Sigmoid colon (tissue), 7 donors: ENCODE data around the gene ROR1. TPM values are rescaled to one million over a fixed set of nuclear protein-coding genes. Genes with fewer than 3 reads are reported as not detected.

Source experiments
- DNase-seq: peaks from one replicate; pipeline ENCODE4 v3.0.0-alpha.2; 2019
- H3K27ac ChIP-seq, 4 donors: fragments of 200-600 bp; sonication (generic); one replicate each; pipeline ENCODE4 v1.5.1; 2016 to 2019; ENCODE audit warnings: mild to moderate bottlenecking in 1 of 4
- H3K27me3 ChIP-seq, 3 donors: fragments of 200-600 bp; sonication (generic); one replicate each; pipeline ENCODE4 v1.5.1; 2019; ENCODE audit warnings: mild to moderate bottlenecking in 1 of 3
- H3K36me3 ChIP-seq, 4 donors: fragments of 200-600 bp; sonication (generic); one replicate each; pipeline ENCODE4 v1.5.1; 2016 to 2019
- H3K4me1 ChIP-seq, 4 donors: fragments of 200-600 bp; sonication (generic); one replicate each; pipeline ENCODE4 v1.5.1; 2017 to 2019
- H3K4me3 ChIP-seq, 4 donors: fragments of 200-600 bp; sonication (generic); one replicate each; pipeline ENCODE4 v1.5.1; 2017 to 2019; ENCODE audit warnings: mild to moderate bottlenecking in 2 of 4, moderate library complexity in 1 of 4
- H3K9me3 ChIP-seq, 4 donors: fragments of 200-600 bp in 3 of 4; sonication (generic) in 3 of 4; one replicate each; pipeline versions ENCODE4 v1.5.1 to v1.6.1; 2013 to 2019
- EP300 ChIP-seq, 4 donors: sonication (generic); formaldehyde crosslinking; IDR thresholded peaks; one replicate each; pipeline ENCODE4 v1.6.1; 2017; ENCODE audit warnings: antibody characterized with exemption in 4 of 4
- POLR2A ChIP-seq, 2 donors: fragments of 450-650 bp; IDR thresholded peaks; one replicate each; pipeline ENCODE4 v1.6.1; 2016; ENCODE audit warnings: antibody characterized with exemption in 2 of 2, mild to moderate bottlenecking in 2 of 2, moderate library complexity in 2 of 2
- POLR2AphosphoS5 ChIP-seq, 4 donors: sonication (generic); formaldehyde crosslinking; IDR thresholded peaks; one replicate each; pipeline ENCODE4 v1.6.1; 2017; ENCODE audit warnings: antibody characterized with exemption in 4 of 4
- WGBS, 2 donors: extraction: QIAGEN DNeasy Blood & Tissue Kit; methylation state at CpG; one replicate each; pipeline ENCODE4 v1.1.7; 2013; 5-methylcytosine and 5-hydroxymethylcytosine counted together
- intact Hi-C: fragments of 100-400 bp; cut with DNase I; formaldehyde crosslinking; loops from one replicate; pipeline ENCODE4 v1.15.1; 2023
- polyA plus RNA-seq, 3 donors: library from polyadenylated mRNA; stranded (reverse); fragments of 200-250 nt; gene quantifications; one replicate each; pipeline ENCODE4 v1.2.3, GENCODE V29; 2013
- total RNA-seq, 4 donors: library from RNA; depleted of rRNA; stranded (reverse); fragments of >200 nt; gene quantifications; one replicate each; pipeline ENCODE4 v1.1.0, GENCODE V29; 2016
- TF ChIP-seq, protein P1 (sequence below), 4 experiments: fragments of 450-650 bp in 3 of 4; fragments of 200-600 bp in 1 of 4; IDR thresholded peaks; one replicate each; pipeline ENCODE4 v1.5.1; 2016 to 2019; ENCODE audit warnings: antibody characterized with exemption in 4 of 4, mild to moderate bottlenecking in 3 of 4, moderate library complexity in 2 of 4
- donor health status: healthy with polysubstance abuse.
- donor health status: Bipolar disorder and iron deficiency.
- donor health status: healthy.

The ROR1 gene
- total and polyA plus RNA-seq, 7 donors, result under 0.01 to 37.1 (median 27.3) TPM

DNA sequence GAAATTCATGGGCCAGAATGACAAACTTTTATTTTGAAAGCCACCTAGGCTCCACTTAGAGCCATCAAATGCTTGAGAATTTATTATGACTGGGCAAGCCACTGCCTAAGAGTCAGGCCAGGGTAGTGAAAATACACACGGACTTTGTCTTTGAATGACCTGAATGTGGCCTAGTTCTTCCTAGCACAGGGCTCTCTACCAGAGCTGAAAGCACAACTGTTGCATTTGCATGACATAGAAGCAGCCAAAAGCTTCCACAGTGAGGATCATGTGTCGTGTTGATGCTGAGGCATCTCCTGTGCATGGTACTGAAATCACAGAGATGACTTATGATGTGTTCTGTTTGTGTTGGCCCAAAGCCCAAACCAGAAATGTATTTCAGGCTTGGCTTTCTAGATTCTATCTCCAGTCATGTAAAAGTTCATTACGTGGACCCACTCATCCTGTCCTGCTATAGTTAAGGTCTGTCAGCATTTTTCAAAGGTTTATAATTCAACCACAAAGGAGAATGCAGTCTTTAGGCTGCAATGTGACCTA, 265.6 kb downstream of the ROR1 start:
- intact Hi-C loops, result loop anchor here (10.0 kb wide), 1 partner anchor 265 kb away; the partner anchor contains the start of gene ROR1
- WGBS, 2 donors, result 52 to 55% methylated on average over 3 of the region's 3 CpGs
- Histone ChIP-seq H3K4me1 (peaks cover 0 to 56% (median 47%) of the 10 kb centered on the region in 4 donors), H3K9me3 (no peaks in the 10 kb centered on the region), H3K36me3 (no peaks in the 10 kb centered on the region), H3K4me3 (no peak overlapping the region), H3K27me3 (no peaks in the 10 kb centered on the region), H3K27ac (peak overlapping the region in 3 of 4 donors; percentile 44 to 63 (median 52))
- TF ChIP-seq POLR2AphosphoS5 (IDR thresholded peaks at IDR 0.05), result peak; percentile 24 to 72 (median 44)
- TF ChIP-seq POLR2A (IDR thresholded peaks at IDR 0.05), result no peak
- peak; percentile 77 for DNase-seq

DNA sequence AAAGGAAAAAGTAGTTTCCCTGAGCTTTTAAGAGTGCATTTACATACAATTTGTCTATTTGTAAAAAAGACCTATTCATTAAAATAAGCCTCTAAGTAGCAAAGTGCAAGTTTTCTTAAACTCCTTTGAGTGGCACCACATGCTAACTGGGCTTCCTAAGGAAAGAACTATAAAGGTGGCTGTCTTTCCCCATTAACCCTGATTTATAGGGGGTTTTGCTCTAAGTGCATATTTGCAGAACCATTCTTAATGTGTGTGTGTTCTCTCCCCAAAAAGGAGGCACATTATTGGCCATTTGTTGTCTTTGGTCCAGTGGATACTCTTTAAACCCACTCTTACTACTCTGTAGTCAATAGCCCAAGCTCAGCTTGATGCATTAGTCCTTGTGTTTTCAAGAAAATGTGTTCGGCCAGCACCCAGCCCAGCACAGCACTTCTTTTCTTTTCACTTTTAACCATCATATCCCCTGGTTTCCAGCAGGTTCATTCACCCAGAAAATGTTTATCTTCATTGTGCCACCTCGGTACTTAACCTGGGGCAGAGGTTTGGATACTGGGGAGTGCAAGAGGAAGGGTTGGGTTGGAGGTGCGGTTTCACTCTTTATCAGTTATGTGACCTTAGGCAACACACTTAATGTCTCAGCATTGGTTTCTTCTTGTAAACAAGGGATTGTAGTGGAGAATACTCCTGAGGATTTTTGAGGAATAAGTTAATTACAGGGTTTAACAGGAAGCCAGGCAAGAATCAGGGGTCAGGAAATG, 267.7 kb downstream of the ROR1 start:
- peak overlapping the region in 3 of 4 donors; percentile 27 to 71 (median 41) for H3K27ac ChIP-seq
- H3K4me3 ChIP-seq, result no peak overlapping the region
- H3K4me1 ChIP-seq, result peaks cover 0 to 56% (median 47%) of the 10 kb centered on the region in 4 donors
- TF ChIP-seq, protein P1, sequence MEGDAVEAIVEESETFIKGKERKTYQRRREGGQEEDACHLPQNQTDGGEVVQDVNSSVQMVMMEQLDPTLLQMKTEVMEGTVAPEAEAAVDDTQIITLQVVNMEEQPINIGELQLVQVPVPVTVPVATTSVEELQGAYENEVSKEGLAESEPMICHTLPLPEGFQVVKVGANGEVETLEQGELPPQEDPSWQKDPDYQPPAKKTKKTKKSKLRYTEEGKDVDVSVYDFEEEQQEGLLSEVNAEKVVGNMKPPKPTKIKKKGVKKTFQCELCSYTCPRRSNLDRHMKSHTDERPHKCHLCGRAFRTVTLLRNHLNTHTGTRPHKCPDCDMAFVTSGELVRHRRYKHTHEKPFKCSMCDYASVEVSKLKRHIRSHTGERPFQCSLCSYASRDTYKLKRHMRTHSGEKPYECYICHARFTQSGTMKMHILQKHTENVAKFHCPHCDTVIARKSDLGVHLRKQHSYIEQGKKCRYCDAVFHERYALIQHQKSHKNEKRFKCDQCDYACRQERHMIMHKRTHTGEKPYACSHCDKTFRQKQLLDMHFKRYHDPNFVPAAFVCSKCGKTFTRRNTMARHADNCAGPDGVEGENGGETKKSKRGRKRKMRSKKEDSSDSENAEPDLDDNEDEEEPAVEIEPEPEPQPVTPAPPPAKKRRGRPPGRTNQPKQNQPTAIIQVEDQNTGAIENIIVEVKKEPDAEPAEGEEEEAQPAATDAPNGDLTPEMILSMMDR (IDR thresholded peaks at IDR 0.05), result no peak
- no peak for TF ChIP-seq POLR2AphosphoS5 (IDR thresholded peaks at IDR 0.05)
- no peak for TF ChIP-seq POLR2A (IDR thresholded peaks at IDR 0.05)
- TF ChIP-seq EP300 (IDR thresholded peaks at IDR 0.05), result no peak
- no peaks in the 10 kb centered on the region for H3K36me3 ChIP-seq
- 82 to 87% methylated on average over 3 of the region's 3 CpGs for WGBS, 2 donors
- intact Hi-C loops, result loop anchor here (5.0 kb wide), 1 partner anchor 344 kb away; no protein-coding TSS in a partner anchor
- H3K27me3 ChIP-seq, result no peaks in the 10 kb centered on the region
- no peak for DNase-seq
- no peaks in the 10 kb centered on the region for H3K9me3 ChIP-seq

DNA sequence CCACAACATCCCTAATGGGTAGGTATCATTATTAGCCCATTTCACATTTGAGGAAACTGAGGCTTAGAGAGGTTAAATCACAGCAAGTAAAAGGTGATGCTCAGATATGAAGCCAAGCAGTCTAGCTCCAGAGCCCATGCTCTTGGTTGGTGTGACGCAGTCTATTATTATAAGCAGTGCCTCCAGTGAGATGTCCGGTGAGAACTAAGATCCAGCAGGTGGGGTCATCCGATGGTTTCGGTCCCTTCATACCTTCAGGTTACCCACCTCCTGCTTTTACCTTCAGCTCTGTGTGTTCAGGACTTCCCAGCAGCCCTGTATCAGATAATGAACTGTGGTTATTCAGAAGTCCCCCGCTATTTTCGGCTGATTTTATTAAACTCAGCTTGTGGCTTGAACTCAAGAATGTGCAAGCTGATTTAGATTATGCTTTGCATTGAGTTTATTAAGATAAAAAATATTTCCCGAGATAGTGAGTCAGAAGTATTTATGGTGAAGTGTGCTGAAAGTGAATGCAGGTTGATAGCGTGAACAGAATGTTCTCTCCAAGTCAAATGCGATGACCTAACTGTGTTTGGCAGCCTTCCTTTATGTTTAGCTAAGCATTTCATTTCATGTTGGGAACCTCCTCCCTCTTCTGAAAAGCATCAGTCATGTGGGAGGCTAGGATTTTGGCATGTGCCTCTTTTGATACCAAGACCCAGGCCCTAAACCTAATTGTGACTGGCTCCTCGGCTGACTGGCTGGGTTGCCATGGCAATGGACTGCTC, 268.7 kb downstream of the ROR1 start:
- Histone ChIP-seq H3K36me3 (no peaks in the 10 kb centered on the region), H3K4me3 (no peak overlapping the region), H3K4me1 (peaks cover 0 to 52% (median 47%) of the 10 kb centered on the region in 4 donors), H3K27ac (peak overlapping the region; percentile 27 to 71 (median 50)), H3K27me3 (no peaks in the 10 kb centered on the region), H3K9me3 (no peaks in the 10 kb centered on the region)
- TF ChIP-seq POLR2AphosphoS5 (IDR thresholded peaks at IDR 0.05) (peak; percentile 33 to 86 (median 72)), EP300 (IDR thresholded peaks at IDR 0.05) (peak in 3 of 4 donors; percentile 63 to 93 (median 87)), POLR2A (IDR thresholded peaks at IDR 0.05) (no peak)
- intact Hi-C loops, result loop anchor here (5.0 kb wide), 1 partner anchor 345 kb away; no protein-coding TSS in a partner anchor
- WGBS, 2 donors, result 84 to 90% methylated on average over 10 of the region's 10 CpGs
- peak; percentile 74 for DNase-seq

DNA sequence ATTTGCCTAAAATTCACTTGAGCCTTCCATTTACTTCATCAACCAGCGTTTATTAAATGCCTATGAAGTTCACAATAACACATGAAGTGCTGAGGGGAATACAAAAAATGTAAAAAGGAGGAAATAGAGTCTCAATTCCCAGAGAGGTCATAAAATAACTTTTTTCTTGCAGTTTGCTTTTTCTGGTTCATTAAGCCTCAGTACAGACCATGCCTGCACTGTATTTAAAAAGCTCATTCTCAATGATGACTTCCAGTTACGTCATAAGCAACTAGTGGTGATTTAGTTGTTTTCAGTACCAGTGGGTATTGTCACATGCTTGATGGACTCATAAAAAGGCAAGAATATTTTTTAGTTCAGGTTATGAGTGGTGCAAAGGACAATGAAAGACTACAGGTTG, 269.5 kb downstream of the ROR1 start:
- intact Hi-C loops, result loop anchor here (5.0 kb wide), 1 partner anchor 346 kb away; no protein-coding TSS in a partner anchor
- Histone ChIP-seq H3K27me3 (no peaks in the 10 kb centered on the region), H3K4me1 (peaks cover 0 to 45% (median 42%) of the 10 kb centered on the region in 4 donors), H3K4me3 (no peak overlapping the region), H3K9me3 (no peaks in the 10 kb centered on the region), H3K36me3 (no peaks in the 10 kb centered on the region), H3K27ac (peak overlapping the region; percentile 27 to 71 (median 46))
- WGBS, 2 donors, result 80 to 82% methylated on average over 2 of the region's 2 CpGs
- no peak for DNase-seq
- no peak for TF ChIP-seq POLR2A (IDR thresholded peaks at IDR 0.05)
- TF ChIP-seq POLR2AphosphoS5 (IDR thresholded peaks at IDR 0.05), result peak in 1 of 4 donors; percentile 35

DNA sequence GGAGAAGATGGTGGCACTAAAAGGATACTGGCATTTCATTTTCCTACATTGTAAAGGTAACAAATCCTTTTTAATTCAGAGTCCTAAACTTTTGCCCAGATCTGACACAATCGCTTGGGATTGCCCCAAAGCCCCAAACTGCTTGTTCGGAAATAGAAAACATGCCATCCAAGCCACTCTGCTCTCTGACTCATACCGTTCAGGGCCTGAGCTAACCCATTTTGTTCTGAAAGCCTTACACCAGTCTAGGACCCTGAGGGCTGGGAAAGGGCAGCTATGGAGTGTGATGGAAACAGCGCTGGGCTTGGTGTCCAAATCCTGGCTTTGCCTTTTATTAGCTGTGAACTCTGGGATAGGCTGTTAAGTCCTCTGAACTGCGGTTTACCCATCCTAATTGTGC, 270.2 kb downstream of the ROR1 start:
- intact Hi-C loops, result loop anchor here (5.0 kb wide), 1 partner anchor 347 kb away; no protein-coding TSS in a partner anchor
- H3K27ac ChIP-seq, result peak overlapping the region in 1 of 4 donors; percentile 71
- no peaks in the 10 kb centered on the region for H3K27me3 ChIP-seq
- WGBS, 2 donors, result 89 to 91% methylated on average over 5 of the region's 5 CpGs
- H3K4me1 ChIP-seq, result peaks cover 0 to 38% (median 35%) of the 10 kb centered on the region in 4 donors
- H3K36me3 ChIP-seq, result no peaks in the 10 kb centered on the region
- DNase-seq, result no peak
- no peak overlapping the region for H3K4me3 ChIP-seq
- no peaks in the 10 kb centered on the region for H3K9me3 ChIP-seq
- TF ChIP-seq POLR2AphosphoS5 (IDR thresholded peaks at IDR 0.05) (no peak), POLR2A (IDR thresholded peaks at IDR 0.05) (no peak), EP300 (IDR thresholded peaks at IDR 0.05) (no peak)
- TF ChIP-seq, protein P1 (IDR thresholded peaks at IDR 0.05), result no peak
